ENCODE data around the gene LSM12. TPM values are rescaled to one million over a fixed set of nuclear protein-coding genes. Genes with fewer than 3 reads are reported as not detected.

Gene LSM12
- total RNA-seq, 1 donor from 2014 or later, result 57.3 TPM

GRCh38 chr17:44045486-44045885, 21.0 kb downstream of the LSM12 start:
- no peak overlapping the region for H3K27ac Mint-ChIP-seq
- POLR2A ChIA-PET, result no interaction called here

GRCh38 chr17:44044071-44044470, 22.4 kb downstream of the LSM12 start:
- Mint-ChIP-seq H3K36me3 (ENCODE audit: low read depth) (peaks cover 45% of the 10 kb centered on the region), H3K27ac (no peak overlapping the region), H3K4me1 (peaks cover 6% of the 10 kb centered on the region), H3K4me3 (no peak overlapping the region), H3K9me3 (peaks cover 2% of the 10 kb centered on the region), H3K27me3 (no peaks in the 10 kb centered on the region)
- ATAC-seq (ENCODE audit: low read depth) (no peak), DNase-seq (no peak)
- no peak for TF ChIP-seq CTCF (IDR thresholded peaks at IDR 0.05)
- POLR2A ChIA-PET, result interaction anchor here (0.7 kb wide), 2 partner anchors 30 to 1740 kb away, joined by 3 to 5 read pairs; partner anchors contain the start of gene CRHR1
- intact Hi-C loops (cut with micrococcal nuclease), result loop anchor here (5.0 kb wide), 1 partner anchor 123 kb away; no protein-coding TSS in a partner anchor
- CTCF ChIA-PET, result interaction anchor here (0.6 to 7.7 kb wide), 4 partner anchors 12 to 165 kb away, joined by 3 to 88 read pairs (median 4); partner anchors contain the start of gene PPY

More at GRCh38 chr17:44045486-44045885, 21.0 kb downstream of the LSM12 start:
- H3K9me3 Mint-ChIP-seq, result peaks cover 2% of the 10 kb centered on the region
- peaks cover 6% of the 10 kb centered on the region for H3K4me1 Mint-ChIP-seq
- intact Hi-C loops (cut with micrococcal nuclease), result no loop called here
- DNase-seq (no peak), ATAC-seq (ENCODE audit: low read depth) (no peak)
- no peak for TF ChIP-seq CTCF (IDR thresholded peaks at IDR 0.05)
- no peak overlapping the region for H3K4me3 Mint-ChIP-seq
- H3K27me3 Mint-ChIP-seq, result no peaks in the 10 kb centered on the region
- H3K36me3 Mint-ChIP-seq (ENCODE audit: low read depth), result peaks cover 47% of the 10 kb centered on the region
- CTCF ChIA-PET, result interaction anchor here (7.7 kb wide), 1 partner anchor 102 kb away, joined by 88 read pairs; the partner anchor contains the start of gene PPY

- ChIA-PET CTCF (interaction anchor here (1.8 to 7.7 kb wide), 2 partner anchors 99 to 133 kb away, joined by 4 to 88 read pairs; partner anchors contain the start of gene PPY), POLR2A (no interaction called here)
- TF ChIP-seq CTCF (IDR thresholded peaks at IDR 0.05), result no peak
- intact Hi-C loops (cut with micrococcal nuclease), result loop anchor here (5.0 kb wide), 1 partner anchor 124 kb away; no protein-coding TSS in a partner anchor
- DNase-seq, result no peak
- H3K4me1 Mint-ChIP-seq, result peaks cover 6% of the 10 kb centered on the region
- peaks cover 2% of the 10 kb centered on the region for H3K9me3 Mint-ChIP-seq
- no peak for ATAC-seq (ENCODE audit: low read depth)
- H3K27ac Mint-ChIP-seq, result no peak overlapping the region
- H3K27me3 Mint-ChIP-seq, result no peaks in the 10 kb centered on the region
- H3K4me3 Mint-ChIP-seq, result no peak overlapping the region
- H3K36me3 Mint-ChIP-seq (ENCODE audit: low read depth), result peaks cover 47% of the 10 kb centered on the region
These were observed 23.2 kb downstream of the LSM12 start for GRCh38 chr17:44043272-44043696.

GRCh38 chr17:44039829-44040635, 26.4 kb downstream of the LSM12 start:
- intact Hi-C loops (cut with micrococcal nuclease), result loop anchor here (2.0 to 5.0 kb wide), 2 partner anchors 127 to 161 kb away; no protein-coding TSS in a partner anchor
- DNase-seq (no peak), ATAC-seq (ENCODE audit: low read depth) (no peak)
- H3K27me3 Mint-ChIP-seq, result no peaks in the 10 kb centered on the region
- peaks cover 59% of the 10 kb centered on the region for H3K36me3 Mint-ChIP-seq (ENCODE audit: low read depth)
- no peaks in the 10 kb centered on the region for H3K9me3 Mint-ChIP-seq
- no peak for TF ChIP-seq CTCF (IDR thresholded peaks at IDR 0.05)
- no peak overlapping the region for H3K27ac Mint-ChIP-seq
- CTCF ChIA-PET, result interaction anchor here (2.3 to 7.7 kb wide), 2 partner anchors 96 to 130 kb away, joined by 7 to 88 read pairs; partner anchors contain the start of gene PPY
- H3K4me3 Mint-ChIP-seq, result no peak overlapping the region
- peaks cover 6% of the 10 kb centered on the region for H3K4me1 Mint-ChIP-seq
- POLR2A ChIA-PET, result interaction anchor here (0.6 to 0.7 kb wide), 2 partner anchors 12 to 858 kb away, joined by 3 to 8 read pairs; no protein-coding TSS in a partner anchor

GRCh38 chr17:44038604-44039011, 27.9 kb downstream of the LSM12 start:
- peaks cover 63% of the 10 kb centered on the region for H3K36me3 Mint-ChIP-seq (ENCODE audit: low read depth)

More at GRCh38 chr17:44038604-44039011, 27.9 kb downstream of the LSM12 start:
- CTCF ChIA-PET, result interaction anchor here (7.7 kb wide), 1 partner anchor 95 kb away, joined by 88 read pairs; the partner anchor contains the start of gene PPY
- no peaks in the 10 kb centered on the region for H3K27me3 Mint-ChIP-seq
- H3K4me3 Mint-ChIP-seq, result no peak overlapping the region
- peaks cover 15% of the 10 kb centered on the region for H3K4me1 Mint-ChIP-seq
- POLR2A ChIA-PET, result no interaction called here
- no peaks in the 10 kb centered on the region for H3K9me3 Mint-ChIP-seq
- ATAC-seq (ENCODE audit: low read depth) (no peak), DNase-seq (no peak)
- intact Hi-C loops (cut with micrococcal nuclease), result no loop called here
- H3K27ac Mint-ChIP-seq, result no peak overlapping the region
- TF ChIP-seq CTCF (IDR thresholded peaks at IDR 0.05), result no peak
